ENCODE data around the gene CACNA1C.

The CACNA1C gene

GRCh38 chr12:2344476-2344875 is 291.7 kb downstream of the CACNA1C start:
- no peak for DNase-seq (ENCODE audit: low read depth)

- DNase-seq (ENCODE audit: low read depth), result no peak
These were observed 292.1 kb downstream of the CACNA1C start for GRCh38 chr12:2344885-2345284.

- DNase-seq (ENCODE audit: low read depth), result no peak
These were observed 293.1 kb downstream of the CACNA1C start for GRCh38 chr12:2345902-2346301.

GRCh38 chr12:2346416-2346815 is 293.6 kb downstream of the CACNA1C start:
- DNase-seq (ENCODE audit: low read depth), result no peak

- DNase-seq (ENCODE audit: low read depth), result no peak
These were observed 294.5 kb downstream of the CACNA1C start for GRCh38 chr12:2347137-2347843.

GRCh38 chr12:2347844-2348481 is 295.2 kb downstream of the CACNA1C start:
- no peak for DNase-seq (ENCODE audit: low read depth)

- no peak for DNase-seq (ENCODE audit: low read depth)
These were observed 295.7 kb downstream of the CACNA1C start for GRCh38 chr12:2348482-2348852.

GRCh38 chr12:2351161-2351560 is 298.4 kb downstream of the CACNA1C start:
- DNase-seq (ENCODE audit: low read depth), result no peak

GRCh38 chr12:2352203-2352602 is 299.4 kb downstream of the CACNA1C start:
- no peak for DNase-seq (ENCODE audit: low read depth)

GRCh38 chr12:2353281-2353680 is 300.5 kb downstream of the CACNA1C start:
- DNase-seq (ENCODE audit: low read depth), result no peak

- DNase-seq (ENCODE audit: low read depth), result no peak
These were observed 300.9 kb downstream of the CACNA1C start for GRCh38 chr12:2353691-2354090.

GRCh38 chr12:2354151-2354991 is 301.6 kb downstream of the CACNA1C start:
- DNase-seq (ENCODE audit: low read depth), result no peak

GRCh38 chr12:2355198-2355597 is 302.4 kb downstream of the CACNA1C start:
- DNase-seq (ENCODE audit: low read depth), result no peak

GRCh38 chr12:2355604-2356003 is 302.8 kb downstream of the CACNA1C start:
- DNase-seq (ENCODE audit: low read depth), result no peak

- no peak for DNase-seq (ENCODE audit: low read depth)
These were observed 303.9 kb downstream of the CACNA1C start for GRCh38 chr12:2356601-2357125.

GRCh38 chr12:2358986-2359658 is 306.3 kb downstream of the CACNA1C start:
- DNase-seq (ENCODE audit: low read depth), result no peak

- no peak for DNase-seq (ENCODE audit: low read depth)
These were observed 307.2 kb downstream of the CACNA1C start for GRCh38 chr12:2359725-2360629.

- DNase-seq (ENCODE audit: low read depth), result no peak
These were observed 307.9 kb downstream of the CACNA1C start for GRCh38 chr12:2360630-2361170.

GRCh38 chr12:2363836-2364609 is 311.2 kb downstream of the CACNA1C start:
- no peak for DNase-seq (ENCODE audit: low read depth)

GRCh38 chr12:2364631-2365051 is 311.9 kb downstream of the CACNA1C start:
- no peak for DNase-seq (ENCODE audit: low read depth)
